HG02938 (cell line): Measurements from ENCODE around the gene CACNG3.
"Not testable (repeated sequence)": the region's sequence is repeated elsewhere in the genome, so short reads cannot be mapped to it uniquely, and the experiment has no call there.

Experiments
- ATAC-seq: cut with Tn5 transposase; IDR thresholded peaks from one replicate; pipeline ENCODE4 v1.9.1; 2021; ENCODE audit warnings: mild to moderate bottlenecking, moderate library complexity; ENCODE audit not compliant: unreplicated experiment

The CACNG3 gene

GRCh38 chr16:24275413-24275812, 19.3 kb downstream of the CACNG3 start:
- ATAC-seq: no peak

- no peak for ATAC-seq
Observed at GRCh38 chr16:24279982-24280515, 23.9 kb downstream of the CACNG3 start.

- ATAC-seq: no peak
Observed at GRCh38 chr16:24281466-24281865, 25.3 kb downstream of the CACNG3 start.

GRCh38 chr16:24282141-24282540, 26.0 kb downstream of the CACNG3 start:
- ATAC-seq: no peak

- no peak for ATAC-seq
Observed at GRCh38 chr16:24286741-24287405, 30.7 kb downstream of the CACNG3 start.

GRCh38 chr16:24288516-24288915, 32.4 kb downstream of the CACNG3 start:
- no peak for ATAC-seq

GRCh38 chr16:24289166-24289700, 33.1 kb downstream of the CACNG3 start:
- ATAC-seq: no peak

- no peak for ATAC-seq
Observed at GRCh38 chr16:24291932-24292331, 35.8 kb downstream of the CACNG3 start.

GRCh38 chr16:24294131-24294530, 38.0 kb downstream of the CACNG3 start:
- no peak for ATAC-seq

- ATAC-seq: no peak
Observed at GRCh38 chr16:24297375-24297774, 41.2 kb downstream of the CACNG3 start.

- ATAC-seq: no peak
Observed at GRCh38 chr16:24298548-24299167, 42.5 kb downstream of the CACNG3 start.

GRCh38 chr16:24300750-24301149, 44.6 kb downstream of the CACNG3 start:
- not testable (repeated sequence) for ATAC-seq

GRCh38 chr16:24302636-24303035, 46.5 kb downstream of the CACNG3 start:
- no peak for ATAC-seq

- no peak for ATAC-seq
Observed at GRCh38 chr16:24308200-24308599, 52.1 kb downstream of the CACNG3 start.

GRCh38 chr16:24309258-24310142, 53.4 kb downstream of the CACNG3 start:
- no peak for ATAC-seq

- ATAC-seq: no peak
Observed at GRCh38 chr16:24315343-24315742, 59.2 kb downstream of the CACNG3 start.

- no peak for ATAC-seq
Observed at GRCh38 chr16:24318680-24319079, 62.5 kb downstream of the CACNG3 start.

- no peak for ATAC-seq
Observed at GRCh38 chr16:24319126-24319814, 63.1 kb downstream of the CACNG3 start.

GRCh38 chr16:24322106-24322505, 66.0 kb downstream of the CACNG3 start:
- ATAC-seq: no peak

GRCh38 chr16:24324421-24324820, 68.3 kb downstream of the CACNG3 start:
- no peak for ATAC-seq
